ENCODE data around the gene DNAI1. TPM values are rescaled to one million over a fixed set of nuclear protein-coding genes. Genes with fewer than 3 reads are reported as not detected.

DNAI1 gene
- polyA plus RNA-seq, 1 of the 3 experiments (the other 2 are of a cell fraction) = 0.46 TPM

GRCh38 chr9:34463901-34464232 is 5.3 kb downstream of the DNAI1 start:
- H3K4me2 ChIP-seq = peak overlapping the region; percentile 52; the same call in 1 of the 2 replicates
- no peaks in the 10 kb centered on the region for H3K9me3 ChIP-seq
- TF ChIP-seq, protein P1, sequence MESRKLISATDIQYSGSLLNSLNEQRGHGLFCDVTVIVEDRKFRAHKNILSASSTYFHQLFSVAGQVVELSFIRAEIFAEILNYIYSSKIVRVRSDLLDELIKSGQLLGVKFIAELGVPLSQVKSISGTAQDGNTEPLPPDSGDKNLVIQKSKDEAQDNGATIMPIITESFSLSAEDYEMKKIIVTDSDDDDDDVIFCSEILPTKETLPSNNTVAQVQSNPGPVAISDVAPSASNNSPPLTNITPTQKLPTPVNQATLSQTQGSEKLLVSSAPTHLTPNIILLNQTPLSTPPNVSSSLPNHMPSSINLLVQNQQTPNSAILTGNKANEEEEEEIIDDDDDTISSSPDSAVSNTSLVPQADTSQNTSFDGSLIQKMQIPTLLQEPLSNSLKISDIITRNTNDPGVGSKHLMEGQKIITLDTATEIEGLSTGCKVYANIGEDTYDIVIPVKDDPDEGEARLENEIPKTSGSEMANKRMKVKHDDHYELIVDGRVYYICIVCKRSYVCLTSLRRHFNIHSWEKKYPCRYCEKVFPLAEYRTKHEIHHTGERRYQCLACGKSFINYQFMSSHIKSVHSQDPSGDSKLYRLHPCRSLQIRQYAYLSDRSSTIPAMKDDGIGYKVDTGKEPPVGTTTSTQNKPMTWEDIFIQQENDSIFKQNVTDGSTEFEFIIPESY (IDR thresholded peaks at IDR 0.05; ENCODE audit: borderline replicate concordance, low read depth) = no peak
- TF ChIP-seq GATA2 (CRISPR knock-in tag; IDR thresholded peaks at IDR 0.05) = 0 out of 2 replicates have a peak, but pooled peaks have one; percentile 4
- no peak for TF ChIP-seq SIN3A (IDR thresholded peaks at IDR 0.05; ENCODE audit: borderline replicate concordance, low read depth, low read length)
- TF ChIP-seq CHD2 (IDR thresholded peaks at IDR 0.05; ENCODE audit: low read length, partially characterized antibody) = no peak
- no peak for TF ChIP-seq EZH2phosphoT487 (IDR thresholded peaks at IDR 0.05; ENCODE audit: borderline replicate concordance, low read depth)
- no peak for TF ChIP-seq PBX3 (IDR thresholded peaks at IDR 0.05)
- H3K9me2 ChIP-seq = no peaks in the 10 kb centered on the region
- no peaks in the 10 kb centered on the region for H3K79me2 ChIP-seq (ENCODE audit: insufficient read depth)
- no peak overlapping the region for H3K4me3 ChIP-seq (ENCODE audit: low read depth in 2 of 2, low read length in 1 of 2)
- peaks cover 18% of the 10 kb centered on the region for H3F3A ChIP-seq (replicated peaks; ENCODE audit: insufficient read depth)
- CTCF ChIA-PET = interaction anchor here (0.8 to 3.3 kb wide), 7 partner anchors 8 to 127 kb away, joined by 3 to 10 read pairs (median 5); no protein-coding TSS in a partner anchor
- DNase-seq = no peak
- no peaks in the 10 kb centered on the region for H3K27me3 ChIP-seq (ENCODE audit: insufficient read depth)
- no peak overlapping the region for H2AFZ ChIP-seq (ENCODE audit: low read depth)
- H3K4me1 ChIP-seq (ENCODE audit: control insufficient read depth in 1 of 2, insufficient read depth in 2 of 2, low read depth in 1 of 2, low read length in 1 of 2) = peaks cover 7 to 21% of the 10 kb centered on the region in 2 experiments; a peak in 3 of 4 replicates
- H4K20me1 ChIP-seq (ENCODE audit: insufficient read depth) = no peaks in the 10 kb centered on the region; the same call in 1 of the 2 replicates
- H3K27ac ChIP-seq (ENCODE audit: low read depth in 2 of 2, low read length in 1 of 2) = peak overlapping the region in 1 of 2 experiments; percentile 60; a peak in 3 of 4 replicates
- no peaks in the 10 kb centered on the region for H3K36me3 ChIP-seq (replicated peaks in 1 of 2; ENCODE audit: control insufficient read depth in 1 of 2, insufficient read depth in 2 of 2, low read length in 1 of 2)
- no peak overlapping the region for H3K9ac ChIP-seq
- WGBS (ENCODE audit: low lambda C conversion rate) = 66% methylated on average over 2 of the region's 2 CpGs
- POLR2A ChIA-PET = no interaction called here

GRCh38 chr9:34464571-34464970 is 6.0 kb downstream of the DNAI1 start:
- Histone ChIP-seq H3K27me3 (ENCODE audit: insufficient read depth) (no peaks in the 10 kb centered on the region), H2AFZ (ENCODE audit: low read depth) (no peak overlapping the region), H3K4me2 (no peak overlapping the region), H3F3A (replicated peaks; ENCODE audit: insufficient read depth) (peaks cover 18% of the 10 kb centered on the region), H3K36me3 (replicated peaks in 1 of 2; ENCODE audit: control insufficient read depth in 1 of 2, insufficient read depth in 2 of 2, low read length in 1 of 2) (no peaks in the 10 kb centered on the region), H3K27ac (ENCODE audit: low read depth in 2 of 2, low read length in 1 of 2) (no peak overlapping the region), H3K9me2 (no peaks in the 10 kb centered on the region), H4K20me1 (ENCODE audit: insufficient read depth) (no peaks in the 10 kb centered on the region; the same call in 1 of the 2 replicates), H3K9ac (no peak overlapping the region), H3K79me2 (ENCODE audit: insufficient read depth) (no peaks in the 10 kb centered on the region), H3K4me1 (ENCODE audit: control insufficient read depth in 1 of 2, insufficient read depth in 2 of 2, low read depth in 1 of 2, low read length in 1 of 2) (peaks cover 7 to 19% of the 10 kb centered on the region in 2 experiments; a peak in 3 of 4 replicates), H3K4me3 (ENCODE audit: low read depth in 2 of 2, low read length in 1 of 2) (no peak overlapping the region), H3K9me3 (no peaks in the 10 kb centered on the region)
- CTCF ChIA-PET = interaction anchor here (1.1 to 4.0 kb wide), 5 partner anchors 9 to 127 kb away, joined by 3 to 19 read pairs (median 6); no protein-coding TSS in a partner anchor
- DNase-seq = no peak
- 85% methylated on average over 2 of the region's 2 CpGs for WGBS (ENCODE audit: low lambda C conversion rate)
- POLR2A ChIA-PET = no interaction called here
- TF ChIP-seq TAF1 (IDR thresholded peaks at IDR 0.05; ENCODE audit: borderline replicate concordance, low read depth, low read length) (no peak), CHD2 (IDR thresholded peaks at IDR 0.05; ENCODE audit: low read length, partially characterized antibody) (no peak), MAX (IDR thresholded peaks at IDR 0.05; ENCODE audit: low read depth) (no peak), TCF12 (IDR thresholded peaks at IDR 0.05) (no peak)
